Tibial nerve (tissue), 3 donors: ENCODE data around the gene LPCAT2.

Experiments used
- POLR2A ChIP-seq, 2 donors: fragments of 450-650 bp; IDR thresholded peaks; one replicate each; pipeline ENCODE4 v1.6.1; 2017; ENCODE audit warnings: antibody characterized with exemption in 2 of 2, mild to moderate bottlenecking in 2 of 2, moderate library complexity in 2 of 2
- TF ChIP-seq, protein P1 (sequence below), 5 experiments: fragments of 200-600 bp in 3 of 5; fragments of 450-650 bp in 2 of 5; sonication (generic) in 3 of 5; IDR thresholded peaks; one replicate each; pipeline ENCODE4 v1.5.1; 2016 to 2019; ENCODE audit warnings: antibody characterized with exemption in 5 of 5, mild to moderate bottlenecking in 3 of 5, moderate library complexity in 2 of 5

DNA sequence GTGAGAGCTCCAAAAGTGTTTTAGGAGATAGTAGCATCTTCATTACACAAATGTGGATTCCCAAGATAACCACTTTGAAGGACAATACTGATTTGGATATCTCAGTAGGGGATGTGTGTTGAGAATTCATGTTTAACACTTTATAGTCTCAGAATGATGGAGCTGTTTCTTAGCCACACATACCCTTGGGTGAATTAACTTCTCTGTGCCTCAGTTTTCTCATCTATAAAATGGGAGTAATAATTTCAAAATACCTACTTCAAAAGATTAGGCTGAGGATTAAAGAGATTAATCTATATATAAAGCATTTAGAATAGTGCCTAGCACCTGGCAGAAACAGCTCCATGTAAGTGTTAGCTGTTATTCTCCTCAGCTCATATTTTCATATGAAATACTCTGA is 19.0 kb downstream of the LPCAT2 start:
- TF ChIP-seq POLR2A (IDR thresholded peaks at IDR 0.05) = no peak
- TF ChIP-seq, protein P1, sequence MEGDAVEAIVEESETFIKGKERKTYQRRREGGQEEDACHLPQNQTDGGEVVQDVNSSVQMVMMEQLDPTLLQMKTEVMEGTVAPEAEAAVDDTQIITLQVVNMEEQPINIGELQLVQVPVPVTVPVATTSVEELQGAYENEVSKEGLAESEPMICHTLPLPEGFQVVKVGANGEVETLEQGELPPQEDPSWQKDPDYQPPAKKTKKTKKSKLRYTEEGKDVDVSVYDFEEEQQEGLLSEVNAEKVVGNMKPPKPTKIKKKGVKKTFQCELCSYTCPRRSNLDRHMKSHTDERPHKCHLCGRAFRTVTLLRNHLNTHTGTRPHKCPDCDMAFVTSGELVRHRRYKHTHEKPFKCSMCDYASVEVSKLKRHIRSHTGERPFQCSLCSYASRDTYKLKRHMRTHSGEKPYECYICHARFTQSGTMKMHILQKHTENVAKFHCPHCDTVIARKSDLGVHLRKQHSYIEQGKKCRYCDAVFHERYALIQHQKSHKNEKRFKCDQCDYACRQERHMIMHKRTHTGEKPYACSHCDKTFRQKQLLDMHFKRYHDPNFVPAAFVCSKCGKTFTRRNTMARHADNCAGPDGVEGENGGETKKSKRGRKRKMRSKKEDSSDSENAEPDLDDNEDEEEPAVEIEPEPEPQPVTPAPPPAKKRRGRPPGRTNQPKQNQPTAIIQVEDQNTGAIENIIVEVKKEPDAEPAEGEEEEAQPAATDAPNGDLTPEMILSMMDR (IDR thresholded peaks at IDR 0.05) = no peak
